Endothelial cell (in vitro differentiated cells): ENCODE data around the gene RILPL1. TPM values are rescaled to one million over a fixed set of nuclear protein-coding genes. Genes with fewer than 3 reads are reported as not detected.
"Not testable (repeated sequence)": the region's sequence is repeated elsewhere in the genome, so short reads cannot be mapped to it uniquely, and the experiment has no call there.

ENCODE experiments used
- DNase-seq: peaks from one replicate; pipeline ENCODE4 v3.0.0; 2021; ENCODE audit warnings: low spot score
- H3K27ac Mint-ChIP-seq: one replicate; pipeline ENCODE4 v1.8.0; 2021; ENCODE audit warnings: mixed read lengths, inconsistent platforms; ENCODE audit not compliant: unreplicated experiment
- H3K27me3 Mint-ChIP-seq: one replicate; pipeline ENCODE4 v1.8.0; 2021; ENCODE audit warnings: mild to moderate bottlenecking, moderate library complexity, mixed read lengths, inconsistent platforms; ENCODE audit not compliant: unreplicated experiment
- H3K36me3 Mint-ChIP-seq: one replicate; pipeline ENCODE4 v1.8.0; 2021; ENCODE audit warnings: mild to moderate bottlenecking, low read depth, mixed read lengths, inconsistent platforms; ENCODE audit not compliant: unreplicated experiment
- H3K4me1 Mint-ChIP-seq: one replicate; pipeline ENCODE4 v1.8.0; 2021; ENCODE audit warnings: mild to moderate bottlenecking, mixed read lengths, inconsistent platforms; ENCODE audit not compliant: unreplicated experiment
- H3K4me3 Mint-ChIP-seq: one replicate; pipeline ENCODE4 v1.8.0; 2021; ENCODE audit warnings: mild to moderate bottlenecking, mixed read lengths, inconsistent platforms; ENCODE audit not compliant: unreplicated experiment
- H3K9me3 Mint-ChIP-seq: one replicate; pipeline ENCODE4 v1.8.0; 2021; ENCODE audit warnings: mixed read lengths, inconsistent platforms; ENCODE audit not compliant: unreplicated experiment
- CTCF ChIP-seq: fragments of 200-600 bp; sonication (generic); IDR thresholded peaks from one replicate; pipeline ENCODE4 v1.5.0; 2021; ENCODE audit warnings: antibody characterized with exemption; ENCODE audit not compliant: unreplicated experiment
- total RNA-seq: library from RNA; stranded (reverse); fragmentation: NEBNext Ultra II Directional; extraction: Animal tissue kit (Norgen Biotek cat#: 25700); gene quantifications from one replicate; pipeline ENCODE4 v1.2.1, GENCODE V29; 2021; ENCODE audit not compliant: unreplicated experiment

The RILPL1 gene
- total RNA-seq, 1 donor from 2014 or later: 19.8 TPM

- Mint-ChIP-seq H3K9me3 (no peaks in the 10 kb centered on the region), H3K4me3 (no peak overlapping the region), H3K27ac (no peak overlapping the region)
Measured at GRCh38 chr12:123520567-123521474, 12.7 kb downstream of the RILPL1 start.

GRCh38 chr12:123519141-123520001 is 14.1 kb downstream of the RILPL1 start:
- H3K4me1 Mint-ChIP-seq: peaks cover 8% of the 10 kb centered on the region
- H3K36me3 Mint-ChIP-seq: peaks cover 55% of the 10 kb centered on the region
- no peak for TF ChIP-seq CTCF
- H3K4me3 Mint-ChIP-seq: peak overlapping the region; percentile 78
- peak overlapping the region; percentile 12 for H3K27ac Mint-ChIP-seq
- no peak for DNase-seq
- H3K9me3 Mint-ChIP-seq: no peaks in the 10 kb centered on the region
- peaks cover 4% of the 10 kb centered on the region for H3K27me3 Mint-ChIP-seq

More at GRCh38 chr12:123520567-123521474, 12.7 kb downstream of the RILPL1 start:
- no peak for DNase-seq
- Mint-ChIP-seq H3K27me3 (peaks cover 4% of the 10 kb centered on the region), H3K36me3 (peaks cover 59% of the 10 kb centered on the region), H3K4me1 (peaks cover 8% of the 10 kb centered on the region)
- TF ChIP-seq CTCF: no peak

GRCh38 chr12:123516216-123516780 is 17.2 kb downstream of the RILPL1 start:
- H3K36me3 Mint-ChIP-seq: peaks cover 41% of the 10 kb centered on the region
- peak overlapping the region; percentile 74 for H3K4me3 Mint-ChIP-seq
- H3K9me3 Mint-ChIP-seq: no peaks in the 10 kb centered on the region
- TF ChIP-seq CTCF: no peak
- peaks cover 8% of the 10 kb centered on the region for H3K4me1 Mint-ChIP-seq
- H3K27ac Mint-ChIP-seq: peak overlapping the region; percentile 43
- H3K27me3 Mint-ChIP-seq: peaks cover 3% of the 10 kb centered on the region
- DNase-seq: peak; percentile 59

GRCh38 chr12:123514582-123515221 is 18.8 kb downstream of the RILPL1 start:
- not testable (repeated sequence) for H3K4me3 Mint-ChIP-seq, H3K4me1 Mint-ChIP-seq, H3K9me3 Mint-ChIP-seq, H3K27ac Mint-ChIP-seq, DNase-seq, H3K27me3 Mint-ChIP-seq
- H3K36me3 Mint-ChIP-seq: peaks cover 33% of the 10 kb centered on the region

- Mint-ChIP-seq H3K36me3 (peaks cover 32% of the 10 kb centered on the region), H3K9me3 (no peaks in the 10 kb centered on the region), H3K4me3 (no peak overlapping the region), H3K4me1 (peaks cover 12% of the 10 kb centered on the region), H3K27ac (no peak overlapping the region), H3K27me3 (peaks cover 9% of the 10 kb centered on the region)
- TF ChIP-seq CTCF: no peak
- DNase-seq: no peak
Measured at GRCh38 chr12:123513805-123514204, 19.7 kb downstream of the RILPL1 start.
